Right kidney (tissue), 1 donor: ENCODE data around the gene GPR15.
"Not testable (repeated sequence)": the region's sequence is repeated elsewhere in the genome, so short reads cannot be mapped to it uniquely, and the experiment has no call there.

Source experiments
- DNase-seq: peaks from one replicate; pipeline ENCODE4 v3.0.0-alpha.2; 2016

GPR15 gene

DNA sequence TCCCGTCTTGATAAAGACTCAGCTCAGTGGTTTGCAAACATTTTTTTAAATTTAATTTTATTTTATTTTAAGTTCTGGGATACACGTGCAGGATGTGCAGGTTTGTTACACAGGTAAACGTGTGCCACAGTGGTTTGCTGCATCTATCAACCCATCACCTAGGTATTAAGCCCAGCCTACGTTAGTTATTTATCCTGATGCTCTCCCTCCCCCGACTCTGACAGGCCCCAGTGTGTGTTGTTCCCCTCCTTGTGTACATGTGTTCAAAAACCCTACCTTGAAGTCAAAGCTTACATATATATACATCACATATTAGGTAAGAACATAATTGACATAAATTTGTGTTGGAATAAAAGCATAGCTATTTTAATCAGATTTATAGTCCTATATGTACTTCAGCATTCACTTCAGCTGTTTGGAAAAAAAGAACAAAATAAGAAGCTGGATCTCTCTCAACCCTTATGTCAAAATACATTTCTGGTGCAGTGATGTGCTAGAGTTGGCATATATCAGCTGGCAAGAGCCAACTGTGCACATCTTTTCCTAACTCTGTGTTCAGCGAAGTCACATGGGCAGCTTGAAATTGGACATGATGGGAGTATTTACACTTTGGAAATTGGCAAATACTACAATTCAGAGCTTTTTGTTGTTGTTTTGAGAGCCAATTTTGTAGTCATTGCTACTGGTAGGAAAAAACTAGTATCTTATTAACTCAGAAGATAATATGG, 26.5 kb downstream of the GPR15 start:
- no peak for DNase-seq

DNA sequence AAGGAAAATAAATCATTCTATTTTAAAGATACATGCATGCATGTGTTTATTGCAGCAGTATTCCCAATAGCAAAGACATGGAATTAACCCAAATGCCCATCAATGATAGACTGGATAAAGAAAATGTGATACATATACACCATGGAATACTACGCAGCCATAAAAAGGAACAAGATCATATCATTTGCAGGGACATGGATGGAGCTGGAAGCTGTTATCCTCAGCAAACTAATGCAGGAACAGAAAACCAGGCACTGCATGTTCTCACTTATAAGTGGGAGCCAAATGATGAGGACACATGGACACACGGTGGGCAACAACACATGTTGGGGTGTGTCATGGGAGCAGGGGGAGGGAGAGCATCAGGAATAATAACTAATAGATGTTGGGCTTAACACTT, 28.0 kb downstream of the GPR15 start:
- DNase-seq = not testable (repeated sequence)

- DNase-seq = no peak
These were observed 29.1 kb downstream of the GPR15 start for GRCh38 chr3:98560911-98561310.

DNA sequence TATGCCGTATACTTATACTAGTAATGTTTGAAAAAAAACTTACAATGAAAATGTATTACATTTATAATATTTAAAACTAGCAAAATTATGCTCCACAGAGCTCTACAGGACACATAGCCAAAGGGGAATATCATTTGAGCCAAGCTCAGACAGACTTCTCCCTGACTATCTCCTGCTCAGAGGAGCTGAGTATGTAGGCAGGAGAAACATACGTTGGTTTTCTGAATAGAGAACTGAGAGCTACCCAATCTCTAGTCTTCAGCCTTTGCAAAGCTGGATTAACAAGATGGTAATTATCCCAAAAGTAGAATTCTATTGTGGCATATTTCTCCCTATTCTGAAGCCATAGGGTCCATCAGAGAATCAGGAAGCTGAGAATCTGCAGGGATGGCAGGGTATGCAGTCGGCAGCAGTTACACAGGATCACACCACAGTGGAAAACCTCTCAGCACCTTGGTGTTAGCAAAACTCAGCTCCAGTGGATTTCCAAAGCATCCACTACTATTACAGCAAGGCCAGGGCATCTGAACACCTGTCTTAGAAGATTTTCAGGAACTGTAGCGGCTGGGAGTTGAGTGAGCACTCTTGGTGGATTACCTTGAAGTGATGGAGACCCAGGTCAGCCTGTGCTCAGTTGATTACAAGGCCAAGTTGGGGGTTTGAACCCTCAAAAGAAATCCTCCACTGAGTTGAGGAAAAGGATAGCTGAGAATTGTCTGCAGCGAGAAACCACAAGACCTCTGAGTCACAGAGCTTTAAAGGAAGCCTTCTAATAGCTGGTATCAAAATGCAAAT, 30.1 kb downstream of the GPR15 start:
- no peak for DNase-seq

DNA sequence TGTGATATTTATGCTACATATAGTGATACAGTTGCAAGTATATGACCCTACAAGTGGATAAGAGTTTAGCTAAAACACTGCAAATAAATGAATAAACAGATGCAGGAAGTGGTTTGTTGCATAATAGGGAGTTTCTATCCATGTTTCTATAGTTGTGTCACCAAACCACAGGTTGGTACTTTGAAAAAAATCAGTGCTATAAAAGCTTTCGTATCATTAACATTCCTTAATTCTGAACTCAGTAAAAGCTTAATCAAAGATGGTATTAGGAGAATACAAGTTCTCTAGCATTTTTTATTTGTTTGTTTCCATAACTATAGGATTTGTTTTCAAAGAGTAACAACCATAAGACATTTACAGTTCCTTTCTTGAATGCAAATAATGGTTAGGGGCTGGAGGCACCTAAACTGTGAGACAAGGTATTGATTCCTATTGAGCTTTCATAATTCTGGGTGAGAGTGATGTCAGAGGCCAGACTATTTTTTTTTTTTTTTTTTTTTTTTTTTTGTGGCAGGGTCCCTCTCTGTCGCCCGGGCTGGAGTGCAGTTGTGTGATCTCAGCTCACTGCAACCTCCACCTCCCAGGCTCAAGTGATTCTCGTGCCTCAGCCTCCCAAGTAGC, 32.0 kb downstream of the GPR15 start:
- DNase-seq = no peak

GRCh38 chr3:98564282-98565005, 32.7 kb downstream of the GPR15 start:
- DNase-seq = no peak

DNA sequence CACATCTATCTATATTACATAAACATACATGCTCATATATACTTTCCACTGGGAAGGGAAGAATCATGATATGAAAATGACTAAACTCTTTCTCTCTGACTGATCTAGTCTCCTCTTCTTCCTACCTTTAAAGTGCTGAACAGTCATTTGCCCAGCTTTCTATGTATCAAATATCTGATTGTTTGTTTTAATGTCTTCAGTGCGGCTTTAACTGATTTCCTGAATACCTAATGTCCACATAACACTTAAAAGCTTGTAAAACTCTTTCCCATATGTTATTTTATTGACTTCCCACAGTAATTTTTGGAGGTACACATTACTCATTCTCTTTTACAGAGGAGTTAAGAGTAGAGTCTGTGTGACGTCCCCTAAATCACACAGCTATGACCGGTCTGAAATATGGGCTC, 33.5 kb downstream of the GPR15 start:
- no peak for DNase-seq

GRCh38 chr3:98565843-98566242, 34.1 kb downstream of the GPR15 start:
- DNase-seq = no peak

DNA sequence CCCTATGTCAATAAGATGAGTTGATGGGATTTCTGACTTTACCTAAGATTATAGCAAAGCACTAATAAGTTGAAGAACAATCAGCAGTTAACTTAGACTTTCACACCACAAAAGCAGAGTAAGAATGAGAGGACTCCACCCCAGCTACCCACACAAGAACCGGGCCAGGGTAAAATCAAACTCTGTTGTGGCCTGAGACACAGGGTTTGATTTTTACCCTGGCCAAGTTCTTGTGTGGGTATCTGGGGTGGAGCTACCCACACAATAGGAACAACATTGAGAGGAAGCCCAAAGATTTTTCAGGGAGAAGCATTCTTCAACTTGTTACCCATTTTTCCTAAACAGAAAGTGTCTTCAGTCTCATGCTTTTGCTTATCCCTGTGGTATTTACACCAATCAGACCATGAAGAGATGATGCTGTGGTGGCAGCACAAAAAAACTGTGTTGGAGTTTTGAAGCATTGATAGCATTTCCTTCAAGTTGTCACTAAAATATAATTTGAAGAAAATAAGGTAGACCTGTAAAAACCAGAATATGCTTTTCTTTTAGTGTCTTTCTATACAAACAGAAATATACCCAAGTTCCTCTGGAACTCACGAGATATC, 36.0 kb downstream of the GPR15 start:
- no peak for DNase-seq

- no peak for DNase-seq
These were observed 36.6 kb downstream of the GPR15 start for GRCh38 chr3:98568402-98568801.

DNA sequence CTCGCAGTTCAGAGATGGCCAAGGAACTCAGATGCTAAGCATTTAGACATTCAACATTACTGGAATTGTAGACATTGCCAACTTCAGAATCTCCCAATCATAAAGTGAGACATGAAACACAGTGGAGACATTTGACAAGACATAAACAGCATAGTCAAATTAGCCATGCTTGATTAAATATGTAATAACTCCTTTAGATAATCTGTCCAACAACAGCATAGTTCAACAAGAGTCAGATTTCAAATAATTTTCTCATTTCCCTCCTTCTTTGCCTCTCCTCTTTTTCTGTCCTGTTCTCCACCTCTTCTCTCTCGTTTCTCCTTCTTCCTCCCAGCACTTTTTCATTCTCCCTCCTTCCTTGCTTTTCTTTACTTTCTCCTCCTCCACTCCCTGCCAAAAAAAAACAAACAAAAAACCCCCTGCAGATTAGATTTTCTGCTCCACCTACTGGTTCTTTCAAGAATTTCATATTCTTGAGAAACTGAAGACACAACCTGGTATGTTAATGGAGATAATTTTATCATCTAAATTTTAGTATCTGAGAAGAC, 41.5 kb downstream of the GPR15 start:
- DNase-seq = no peak

DNA sequence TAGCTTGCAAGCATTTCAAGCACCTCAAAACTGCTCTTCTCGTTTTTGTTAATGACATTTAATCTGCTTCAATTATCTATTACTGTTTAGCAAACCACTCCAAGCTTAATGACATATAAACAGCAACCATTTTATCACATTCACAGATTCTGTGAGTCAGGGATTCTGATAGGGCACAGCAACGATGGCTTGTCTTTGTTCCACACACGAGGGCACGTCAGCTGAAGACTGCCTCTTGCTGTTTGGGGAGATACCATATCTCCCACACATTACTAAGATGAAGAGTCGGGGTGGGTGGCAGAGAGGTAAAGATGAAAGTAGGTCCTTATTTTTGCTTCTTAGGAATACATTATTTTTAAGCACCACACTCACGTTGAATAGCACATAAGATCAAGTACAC, 42.4 kb downstream of the GPR15 start:
- no peak for DNase-seq

GRCh38 chr3:98577178-98577895, 45.6 kb downstream of the GPR15 start:
- DNase-seq = no peak

GRCh38 chr3:98580401-98581386, 48.9 kb downstream of the GPR15 start:
- no peak for DNase-seq

GRCh38 chr3:98581474-98581873, 49.7 kb downstream of the GPR15 start:
- no peak for DNase-seq

GRCh38 chr3:98582042-98582441, 50.3 kb downstream of the GPR15 start:
- no peak for DNase-seq

GRCh38 chr3:98583766-98584165, 52.0 kb downstream of the GPR15 start:
- DNase-seq = no peak
